ENCODE data around the gene PHF20. TPM values are rescaled to one million over a fixed set of nuclear protein-coding genes. Genes with fewer than 3 reads are reported as not detected.

PHF20 gene
- polyA plus RNA-seq, 1 donor from 2014 or later, result 49.2 TPM

DNA sequence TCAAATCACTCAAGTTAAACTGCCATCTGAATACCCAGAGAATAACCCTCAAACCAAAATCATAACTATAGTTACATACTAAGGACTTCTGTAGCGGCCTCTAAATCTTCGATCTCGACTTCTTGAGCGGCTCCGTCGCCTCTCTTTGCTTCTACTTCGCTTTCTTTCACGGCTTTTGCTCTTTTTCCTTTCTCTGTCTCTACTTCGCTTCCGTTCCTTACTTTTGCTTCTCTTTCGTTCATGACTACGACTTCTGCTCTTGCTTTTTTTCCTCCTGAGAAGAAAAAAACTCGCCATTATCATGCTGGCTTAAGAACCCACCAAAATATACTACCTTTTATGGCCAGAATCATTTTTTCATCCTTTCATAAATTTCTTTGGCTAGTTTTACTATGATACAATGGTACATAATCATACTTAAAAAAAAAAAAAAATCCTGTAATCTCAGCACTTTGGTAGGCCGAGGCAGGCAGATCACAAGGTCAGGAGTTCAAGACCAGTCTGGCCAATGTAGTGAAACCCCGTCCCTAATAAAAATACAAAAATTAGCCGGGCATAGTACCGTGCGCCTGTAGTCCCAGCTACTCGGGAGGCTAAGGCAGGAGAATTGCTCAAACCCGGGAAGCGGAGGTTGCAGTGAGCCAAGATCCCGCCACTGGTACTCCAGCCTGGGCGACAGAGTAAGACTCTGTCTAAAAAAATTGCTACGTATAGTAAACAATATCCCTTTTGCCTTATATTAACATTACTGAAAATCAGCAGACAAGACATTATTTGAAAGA is 39.8 kb upstream of the PHF20 start:
- Histone ChIP-seq H3K27ac (ENCODE audit: low read length) (no peak overlapping the region), H3K4me3 (ENCODE audit: low read length) (no peak overlapping the region), H3K4me2 (ENCODE audit: low read length) (no peak overlapping the region), H3K36me3 (ENCODE audit: insufficient read depth, low read length) (peaks cover 9% of the 10 kb centered on the region), H3K9me2 (ENCODE audit: insufficient read depth, low read length) (no peaks in the 10 kb centered on the region), H3K9ac (ENCODE audit: low read length) (no peak overlapping the region), H3K27me3 (ENCODE audit: insufficient read depth, low read depth, low read length) (no peaks in the 10 kb centered on the region), H3F3A (ENCODE audit: insufficient read depth, low read length, poor library complexity, severe bottlenecking) (no peaks in the 10 kb centered on the region), H3K9me3 (ENCODE audit: low read length) (no peaks in the 10 kb centered on the region), H2AFZ (ENCODE audit: low read depth, low read length) (no peak overlapping the region), H3K79me2 (replicated peaks; ENCODE audit: insufficient read depth, low read length) (peaks cover 82% of the 10 kb centered on the region), H4K20me1 (ENCODE audit: insufficient read depth) (peaks cover 67% of the 10 kb centered on the region)
- no peak for TF ChIP-seq MXI1 (conservative IDR thresholded peaks at IDR 0.05; ENCODE audit: poor library complexity, severe bottlenecking)
- TF ChIP-seq, protein P1, sequence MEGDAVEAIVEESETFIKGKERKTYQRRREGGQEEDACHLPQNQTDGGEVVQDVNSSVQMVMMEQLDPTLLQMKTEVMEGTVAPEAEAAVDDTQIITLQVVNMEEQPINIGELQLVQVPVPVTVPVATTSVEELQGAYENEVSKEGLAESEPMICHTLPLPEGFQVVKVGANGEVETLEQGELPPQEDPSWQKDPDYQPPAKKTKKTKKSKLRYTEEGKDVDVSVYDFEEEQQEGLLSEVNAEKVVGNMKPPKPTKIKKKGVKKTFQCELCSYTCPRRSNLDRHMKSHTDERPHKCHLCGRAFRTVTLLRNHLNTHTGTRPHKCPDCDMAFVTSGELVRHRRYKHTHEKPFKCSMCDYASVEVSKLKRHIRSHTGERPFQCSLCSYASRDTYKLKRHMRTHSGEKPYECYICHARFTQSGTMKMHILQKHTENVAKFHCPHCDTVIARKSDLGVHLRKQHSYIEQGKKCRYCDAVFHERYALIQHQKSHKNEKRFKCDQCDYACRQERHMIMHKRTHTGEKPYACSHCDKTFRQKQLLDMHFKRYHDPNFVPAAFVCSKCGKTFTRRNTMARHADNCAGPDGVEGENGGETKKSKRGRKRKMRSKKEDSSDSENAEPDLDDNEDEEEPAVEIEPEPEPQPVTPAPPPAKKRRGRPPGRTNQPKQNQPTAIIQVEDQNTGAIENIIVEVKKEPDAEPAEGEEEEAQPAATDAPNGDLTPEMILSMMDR (IDR thresholded peaks at IDR 0.05; ENCODE audit: poor library complexity, severe bottlenecking), result no peak
- no peak for TF ChIP-seq EZH2 (IDR thresholded peaks at IDR 0.05; ENCODE audit: borderline replicate concordance, insufficient read depth, low read length, poor library complexity, severe bottlenecking)
- TF ChIP-seq EP300 (conservative IDR thresholded peaks at IDR 0.05; ENCODE audit: poor library complexity, severe bottlenecking), result no peak
- no peak for TF ChIP-seq SMC3 (conservative IDR thresholded peaks at IDR 0.05; ENCODE audit: poor library complexity)

DNA sequence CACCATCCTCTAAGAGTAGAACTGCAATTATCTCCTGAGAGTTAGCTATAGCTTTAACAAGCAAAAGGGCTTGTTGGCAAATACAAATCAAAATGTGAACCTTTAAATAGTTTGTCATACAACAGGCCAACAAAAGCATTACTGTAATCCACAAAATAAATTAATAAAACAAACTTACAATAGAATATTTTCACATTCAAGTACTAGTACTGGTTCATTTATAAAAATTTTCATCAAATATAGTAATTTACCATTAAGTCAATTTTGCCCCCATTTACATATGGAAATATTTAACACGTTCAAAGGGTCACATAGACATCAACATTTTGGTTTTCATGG is 39.2 kb upstream of the PHF20 start:
- no peak overlapping the region for H2AFZ ChIP-seq (ENCODE audit: low read depth, low read length)
- no peaks in the 10 kb centered on the region for H3K27me3 ChIP-seq (ENCODE audit: insufficient read depth, low read depth, low read length)
- no peak for TF ChIP-seq EP300 (conservative IDR thresholded peaks at IDR 0.05; ENCODE audit: poor library complexity, severe bottlenecking)
- no peak for TF ChIP-seq RAD21 (conservative IDR thresholded peaks at IDR 0.05)
- TF ChIP-seq EZH2 (IDR thresholded peaks at IDR 0.05; ENCODE audit: borderline replicate concordance, insufficient read depth, low read length, poor library complexity, severe bottlenecking), result no peak
- TF ChIP-seq SMC3 (conservative IDR thresholded peaks at IDR 0.05; ENCODE audit: poor library complexity), result no peak
- no peak for TF ChIP-seq MXI1 (conservative IDR thresholded peaks at IDR 0.05; ENCODE audit: poor library complexity, severe bottlenecking)
- no peaks in the 10 kb centered on the region for H3K9me3 ChIP-seq (ENCODE audit: low read length)
- H3K27ac ChIP-seq (ENCODE audit: low read length), result no peak overlapping the region
- peaks cover 9% of the 10 kb centered on the region for H3K36me3 ChIP-seq (ENCODE audit: insufficient read depth, low read length)
- H4K20me1 ChIP-seq (ENCODE audit: insufficient read depth), result peaks cover 67% of the 10 kb centered on the region
- H3K79me2 ChIP-seq (replicated peaks; ENCODE audit: insufficient read depth, low read length), result peaks cover 79% of the 10 kb centered on the region
- no peak overlapping the region for H3K4me2 ChIP-seq (ENCODE audit: low read length)
- H3F3A ChIP-seq (ENCODE audit: insufficient read depth, low read length, poor library complexity, severe bottlenecking), result no peaks in the 10 kb centered on the region
- H3K9ac ChIP-seq (ENCODE audit: low read length), result no peak overlapping the region
- no peaks in the 10 kb centered on the region for H3K9me2 ChIP-seq (ENCODE audit: insufficient read depth, low read length)
- no peak overlapping the region for H3K4me3 ChIP-seq (ENCODE audit: low read length)

DNA sequence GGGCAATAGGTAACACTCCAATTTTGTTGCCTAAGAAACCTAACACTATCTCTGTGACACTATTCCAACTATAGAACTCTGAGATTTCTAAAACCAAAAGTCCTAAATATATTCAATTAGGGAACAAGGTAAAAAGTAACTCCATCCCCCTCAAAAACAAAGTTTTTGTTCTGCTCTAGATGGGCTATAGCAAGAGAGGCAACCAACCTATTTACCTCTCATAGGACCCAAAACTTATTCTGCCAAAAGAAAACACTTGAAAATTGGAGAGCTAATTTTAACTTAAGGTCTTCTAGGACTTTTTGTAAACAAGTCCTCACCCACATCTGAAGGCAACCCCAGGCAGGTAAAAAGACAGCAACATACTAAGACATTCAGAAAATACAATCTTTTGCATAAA is 37.4 kb upstream of the PHF20 start:
- peaks cover 86% of the 10 kb centered on the region for H3K79me2 ChIP-seq (replicated peaks; ENCODE audit: insufficient read depth, low read length)
- H3K27me3 ChIP-seq (ENCODE audit: insufficient read depth, low read depth, low read length), result no peaks in the 10 kb centered on the region
- peaks cover 70% of the 10 kb centered on the region for H4K20me1 ChIP-seq (ENCODE audit: insufficient read depth)
- H3F3A ChIP-seq (ENCODE audit: insufficient read depth, low read length, poor library complexity, severe bottlenecking), result no peaks in the 10 kb centered on the region
- TF ChIP-seq, protein P2, sequence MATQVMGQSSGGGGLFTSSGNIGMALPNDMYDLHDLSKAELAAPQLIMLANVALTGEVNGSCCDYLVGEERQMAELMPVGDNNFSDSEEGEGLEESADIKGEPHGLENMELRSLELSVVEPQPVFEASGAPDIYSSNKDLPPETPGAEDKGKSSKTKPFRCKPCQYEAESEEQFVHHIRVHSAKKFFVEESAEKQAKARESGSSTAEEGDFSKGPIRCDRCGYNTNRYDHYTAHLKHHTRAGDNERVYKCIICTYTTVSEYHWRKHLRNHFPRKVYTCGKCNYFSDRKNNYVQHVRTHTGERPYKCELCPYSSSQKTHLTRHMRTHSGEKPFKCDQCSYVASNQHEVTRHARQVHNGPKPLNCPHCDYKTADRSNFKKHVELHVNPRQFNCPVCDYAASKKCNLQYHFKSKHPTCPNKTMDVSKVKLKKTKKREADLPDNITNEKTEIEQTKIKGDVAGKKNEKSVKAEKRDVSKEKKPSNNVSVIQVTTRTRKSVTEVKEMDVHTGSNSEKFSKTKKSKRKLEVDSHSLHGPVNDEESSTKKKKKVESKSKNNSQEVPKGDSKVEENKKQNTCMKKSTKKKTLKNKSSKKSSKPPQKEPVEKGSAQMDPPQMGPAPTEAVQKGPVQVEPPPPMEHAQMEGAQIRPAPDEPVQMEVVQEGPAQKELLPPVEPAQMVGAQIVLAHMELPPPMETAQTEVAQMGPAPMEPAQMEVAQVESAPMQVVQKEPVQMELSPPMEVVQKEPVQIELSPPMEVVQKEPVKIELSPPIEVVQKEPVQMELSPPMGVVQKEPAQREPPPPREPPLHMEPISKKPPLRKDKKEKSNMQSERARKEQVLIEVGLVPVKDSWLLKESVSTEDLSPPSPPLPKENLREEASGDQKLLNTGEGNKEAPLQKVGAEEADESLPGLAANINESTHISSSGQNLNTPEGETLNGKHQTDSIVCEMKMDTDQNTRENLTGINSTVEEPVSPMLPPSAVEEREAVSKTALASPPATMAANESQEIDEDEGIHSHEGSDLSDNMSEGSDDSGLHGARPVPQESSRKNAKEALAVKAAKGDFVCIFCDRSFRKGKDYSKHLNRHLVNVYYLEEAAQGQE (IDR thresholded peaks at IDR 0.05; ENCODE audit: borderline replicate concordance), result no peak
- TF ChIP-seq SMC3 (conservative IDR thresholded peaks at IDR 0.05; ENCODE audit: poor library complexity) (no peak), RAD21 (conservative IDR thresholded peaks at IDR 0.05) (no peak)
- peak overlapping the region; percentile 3 for H3K4me3 ChIP-seq (ENCODE audit: low read length)
- H3K36me3 ChIP-seq (ENCODE audit: insufficient read depth, low read length), result peaks cover 18% of the 10 kb centered on the region
- no peak overlapping the region for H3K9ac ChIP-seq (ENCODE audit: low read length)
- H3K4me2 ChIP-seq (ENCODE audit: low read length), result no peak overlapping the region
- H3K27ac ChIP-seq (ENCODE audit: low read length), result no peak overlapping the region
- no peaks in the 10 kb centered on the region for H3K9me2 ChIP-seq (ENCODE audit: insufficient read depth, low read length)
- no peak overlapping the region for H2AFZ ChIP-seq (ENCODE audit: low read depth, low read length)
- H3K9me3 ChIP-seq (ENCODE audit: low read length), result no peaks in the 10 kb centered on the region
